Measurements from ENCODE around the gene FAM209B.

DNA sequence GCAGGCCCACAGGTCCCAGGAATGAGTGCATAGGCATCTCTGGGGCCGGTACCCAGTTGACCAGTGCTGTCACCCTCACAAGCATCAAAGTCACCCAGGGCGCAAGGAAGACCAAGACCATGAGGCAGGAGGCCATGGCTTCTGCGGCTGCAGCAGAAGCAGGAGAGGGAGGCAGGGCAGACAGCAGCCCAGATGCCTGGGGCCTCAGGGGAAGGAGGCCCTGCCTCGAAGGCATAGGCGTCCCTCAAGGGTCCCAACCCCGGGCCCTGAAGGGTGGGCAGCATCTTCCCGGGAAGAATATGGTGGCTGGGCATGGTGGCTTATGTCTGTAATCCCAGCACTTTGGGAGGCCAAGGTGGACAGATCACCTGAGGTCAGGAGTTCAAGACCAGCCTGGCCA lies 5.5 kb upstream of the FAM209B start:
- TF ChIP-seq, protein P1, sequence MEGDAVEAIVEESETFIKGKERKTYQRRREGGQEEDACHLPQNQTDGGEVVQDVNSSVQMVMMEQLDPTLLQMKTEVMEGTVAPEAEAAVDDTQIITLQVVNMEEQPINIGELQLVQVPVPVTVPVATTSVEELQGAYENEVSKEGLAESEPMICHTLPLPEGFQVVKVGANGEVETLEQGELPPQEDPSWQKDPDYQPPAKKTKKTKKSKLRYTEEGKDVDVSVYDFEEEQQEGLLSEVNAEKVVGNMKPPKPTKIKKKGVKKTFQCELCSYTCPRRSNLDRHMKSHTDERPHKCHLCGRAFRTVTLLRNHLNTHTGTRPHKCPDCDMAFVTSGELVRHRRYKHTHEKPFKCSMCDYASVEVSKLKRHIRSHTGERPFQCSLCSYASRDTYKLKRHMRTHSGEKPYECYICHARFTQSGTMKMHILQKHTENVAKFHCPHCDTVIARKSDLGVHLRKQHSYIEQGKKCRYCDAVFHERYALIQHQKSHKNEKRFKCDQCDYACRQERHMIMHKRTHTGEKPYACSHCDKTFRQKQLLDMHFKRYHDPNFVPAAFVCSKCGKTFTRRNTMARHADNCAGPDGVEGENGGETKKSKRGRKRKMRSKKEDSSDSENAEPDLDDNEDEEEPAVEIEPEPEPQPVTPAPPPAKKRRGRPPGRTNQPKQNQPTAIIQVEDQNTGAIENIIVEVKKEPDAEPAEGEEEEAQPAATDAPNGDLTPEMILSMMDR (IDR thresholded peaks at IDR 0.05), result no peak
- no peak for TF ChIP-seq EP300 (IDR thresholded peaks at IDR 0.05)
- TF ChIP-seq POLR2A (IDR thresholded peaks at IDR 0.05), result no peak
- no peak for TF ChIP-seq POLR2AphosphoS5 (IDR thresholded peaks at IDR 0.05)

Measured in sigmoid colon (tissue), 4 donors.